SK-N-SH (cell line): Measurements from ENCODE around the gene EEF1A2. TPM values are rescaled to one million over a fixed set of nuclear protein-coding genes. Genes with fewer than 3 reads are reported as not detected.

ENCODE experiments used
- CTCF ChIA-PET: fragments of 300-600, 350-600 bp; formaldehyde crosslinking; extraction: SDS; loops from one replicate; lab custom pipeline; 2021; lab: Yijun Ruan, JAX
- POLR2A ChIA-PET: fragments of 350-600 bp; sonication (Branson Sonifier 250); formaldehyde crosslinking; extraction: SDS; loops from one replicate; lab custom pipeline; 2020; ENCODE audit warnings: antibody characterized with exemption, inconsistent platforms; lab: Yijun Ruan, JAX
- DNase-seq: peaks from one replicate; pipeline ENCODE4 v3.0.0; 2012
- H2AFZ ChIP-seq: fragments of 200-600 bp; sonication (generic); 2 replicates; pipeline ENCODE4 v1.8.1; 2016; ENCODE audit warnings: antibody characterized with exemption, mild to moderate bottlenecking, low read depth
- H3F3A ChIP-seq: fragments of 200-600 bp; sonication (generic); replicated peaks from 2 replicates; pipeline ENCODE3; 2016; ENCODE audit warnings: antibody characterized with exemption, mild to moderate bottlenecking; ENCODE audit not compliant: insufficient read depth
- H3K27ac ChIP-seq, 2 experiments: fragments of 200-500 bp in 1 of 2; fragments of 200-600 bp in 1 of 2; sonication (Bioruptor generic) in 1 of 2; sonication (generic), shearing (Covaris generic) in 1 of 2; 2 replicates each; pipeline versions ENCODE4 v1.5.1 to v1.6.1; 2014 to 2016; ENCODE audit warnings: low read depth in 2 of 2, inconsistent platforms in 1 of 2, low read length in 1 of 2, mild to moderate bottlenecking in 1 of 2, mixed read lengths in 1 of 2
- H3K27me3 ChIP-seq: fragments of 200-600 bp; sonication (generic), shearing (Covaris generic); 2 replicates; pipeline ENCODE4 v1.6.1; 2016; ENCODE audit warnings: mixed run types; ENCODE audit not compliant: insufficient read depth
- H3K36me3 ChIP-seq, 2 experiments: fragments of 200-500 bp in 1 of 2; fragments of 200-600 bp in 1 of 2; sonication (Bioruptor generic) in 1 of 2; sonication (generic) in 1 of 2; replicated peaks in 1 of 2; 2 replicates each; pipeline versions ENCODE3 to v1.5.1; 2014 to 2016; ENCODE audit warnings: low read length in 1 of 2, mild to moderate bottlenecking in 1 of 2; ENCODE audit not compliant: insufficient read depth in 2 of 2, control insufficient read depth in 1 of 2
- H3K4me1 ChIP-seq, 2 experiments: fragments of 200-500 bp in 1 of 2; fragments of 200-600 bp in 1 of 2; sonication (Bioruptor generic) in 1 of 2; sonication (generic), shearing (Covaris generic) in 1 of 2; 2 replicates each; pipeline versions ENCODE4 v1.5.1 to v1.6.1; 2014 to 2016; ENCODE audit warnings: low read depth in 1 of 2, low read length in 1 of 2, mixed run types in 1 of 2; ENCODE audit not compliant: insufficient read depth in 2 of 2, control insufficient read depth in 1 of 2
- H3K4me2 ChIP-seq: fragments of 200-600 bp; sonication (generic), shearing (Covaris generic); 2 replicates; pipeline ENCODE4 v1.6.1; 2017; ENCODE audit warnings: mixed run types
- H3K4me3 ChIP-seq, 2 experiments: fragments of 200-500 bp in 1 of 2; fragments of 200-600 bp in 1 of 2; sonication (Bioruptor generic) in 1 of 2; sonication (generic), shearing (Covaris generic) in 1 of 2; 2 replicates each; pipeline versions ENCODE4 v1.5.1 to v1.8.1; 2014 to 2016; ENCODE audit warnings: low read depth in 2 of 2, inconsistent platforms in 1 of 2, low read length in 1 of 2, mild to moderate bottlenecking in 1 of 2, mixed read lengths in 1 of 2, moderate library complexity in 1 of 2
- H3K79me2 ChIP-seq: fragments of 200-600 bp; sonication (generic); 2 replicates; pipeline ENCODE4 v1.8.1; 2017; ENCODE audit warnings: mild to moderate bottlenecking; ENCODE audit not compliant: insufficient read depth
- H3K9ac ChIP-seq: fragments of 200-600 bp; sonication (generic); 2 replicates; pipeline ENCODE4 v1.6.1; 2017; ENCODE audit warnings: mixed run types
- H3K9me2 ChIP-seq: fragments of 200-600 bp; sonication (generic); 2 replicates; pipeline ENCODE4 v1.6.1; 2017; ENCODE audit warnings: mixed run types
- H3K9me3 ChIP-seq: fragments of 200-600 bp; sonication (generic); 2 replicates; pipeline ENCODE4 v1.6.1; 2017; ENCODE audit warnings: mixed run types, mild to moderate bottlenecking, moderate library complexity
- H4K20me1 ChIP-seq: fragments of 200-600 bp; sonication (generic); 2 replicates; pipeline ENCODE4 v1.6.1; 2017; ENCODE audit warnings: mild to moderate bottlenecking, mixed run types; ENCODE audit not compliant: insufficient read depth
- EP300 ChIP-seq, 2 experiments: IDR thresholded peaks; 2 replicates each; pipeline versions ENCODE4 v1.4.0 to v1.6.1; 2012; ENCODE audit warnings: borderline replicate concordance in 1 of 2, low read depth in 1 of 2, low read length in 1 of 2
- EZH2phosphoT487 ChIP-seq: fragments of 200-600 bp; sonication (generic); IDR thresholded peaks from 2 replicates; pipeline ENCODE4 v1.6.1; 2017; ENCODE audit warnings: low read depth, mixed run types, mild to moderate bottlenecking, antibody characterized with exemption, moderate library complexity, borderline replicate concordance
- FOXM1 ChIP-seq: IDR thresholded peaks from 2 replicates; pipeline ENCODE4 v1.4.0; 2012; ENCODE audit warnings: low read depth, mild to moderate bottlenecking
- GATA2 ChIP-seq: sonication (generic); formaldehyde crosslinking; IDR thresholded peaks from 2 replicates; pipeline ENCODE4 v1.5.0; 2020; ENCODE audit warnings: mild to moderate bottlenecking, missing genetic modification reagents
- JUND ChIP-seq: IDR thresholded peaks from 2 replicates; pipeline ENCODE4 v1.4.0; 2012
- PBX3 ChIP-seq: IDR thresholded peaks from 2 replicates; pipeline ENCODE4; 2012
- REST ChIP-seq: IDR thresholded peaks from 2 replicates; pipeline ENCODE4 v1.6.1; 2012; ENCODE audit warnings: mild to moderate bottlenecking, low read depth, low read length, moderate library complexity
- SMC3 ChIP-seq: IDR thresholded peaks from 2 replicates; pipeline ENCODE4 v1.6.1; 2012; ENCODE audit warnings: low read depth, low read length, improper control_type of control experiment
- TEAD4 ChIP-seq: IDR thresholded peaks from 2 replicates; pipeline ENCODE4 v1.4.0; 2012; ENCODE audit warnings: mild to moderate bottlenecking, borderline replicate concordance; ENCODE audit not compliant: insufficient read depth
- USF2 ChIP-seq: fragments of 150-350 bp; IDR thresholded peaks from 2 replicates; pipeline ENCODE4 v1.6.1; 2017; ENCODE audit warnings: antibody characterized with exemption, low read length, low read depth, borderline replicate concordance
- YY1 ChIP-seq: IDR thresholded peaks from 2 replicates; pipeline ENCODE4 v1.4.0; 2012; ENCODE audit warnings: low read depth, mild to moderate bottlenecking
- WGBS: methylation state at CpG from one replicate; pipeline ENCODE4 v1.1.6; 2017; ENCODE audit warnings: low lambda C conversion rate; 5-methylcytosine and 5-hydroxymethylcytosine counted together
- polyA plus RNA-seq, 3 experiments: library from polyadenylated mRNA; depleted of rRNA; stranded (reverse); fragments of >200 nt; gene quantifications; 2 replicates each; pipeline ENCODE4 v1.2.3, GENCODE V29; 2012

Gene EEF1A2
- polyA plus RNA-seq, 1 of the 3 experiments (the other 2 are of a cell fraction) = 16.5 TPM

- 92% methylated on average over 10 of the region's 12 CpGs for WGBS
- H4K20me1 ChIP-seq = no peaks in the 10 kb centered on the region
- H3K79me2 ChIP-seq = no peaks in the 10 kb centered on the region
- H3K27ac ChIP-seq = no peak overlapping the region
- H2AFZ ChIP-seq = no peak overlapping the region
- CTCF ChIA-PET = interaction anchor here (1.0 to 6.3 kb wide), 21 partner anchors 10 to 502 kb away, joined by 3 to 82 read pairs (median 7); partner anchors contain the start of genes GMEB2, PPDPF, SRMS and STMN3
- TF ChIP-seq YY1 = no peak
- no peak for TF ChIP-seq GATA2 (CRISPR knock-in tag)
- no peak for TF ChIP-seq REST
- TF ChIP-seq USF2 = no peak
- TF ChIP-seq EZH2phosphoT487 = no peak
- TF ChIP-seq FOXM1 = no peak
- TF ChIP-seq PBX3 = no peak
- TF ChIP-seq SMC3 = no peak
- TF ChIP-seq TEAD4 = no peak
- TF ChIP-seq EP300 (IDR thresholded peaks at IDR 0.05; ENCODE audit: borderline replicate concordance in 1 of 2, low read depth in 1 of 2, low read length in 1 of 2) = no peak
- TF ChIP-seq JUND = no peak
- H3K4me1 ChIP-seq = peaks cover 0 to 32% of the 10 kb centered on the region in 2 experiments; a peak in 1 of 4 replicates
- no peaks in the 10 kb centered on the region for H3K27me3 ChIP-seq
- no peak overlapping the region for H3K9ac ChIP-seq
- H3F3A ChIP-seq = no peaks in the 10 kb centered on the region
- no peaks in the 10 kb centered on the region for H3K9me2 ChIP-seq
- H3K36me3 ChIP-seq = no peaks in the 10 kb centered on the region
- no peak for DNase-seq
- no peaks in the 10 kb centered on the region for H3K9me3 ChIP-seq
- H3K4me3 ChIP-seq = no peak overlapping the region
- POLR2A ChIA-PET = interaction anchor here (0.7 to 1.2 kb wide), 2 partner anchors 14 to 17 kb away, joined by 3 to 4 read pairs; no protein-coding TSS in a partner anchor
- no peak overlapping the region for H3K4me2 ChIP-seq
Observed at GRCh38 chr20:63539092-63539430, 40.2 kb upstream of the EEF1A2 start.
